ENCODE results near the gene DNM1L. TPM values are rescaled to one million over a fixed set of nuclear protein-coding genes. Genes with fewer than 3 reads are reported as not detected.

DNM1L gene
- total RNA-seq, 1 donor from 2014 or later = 48.5 TPM

GRCh38 chr12:32780071-32780470 is 101.0 kb downstream of the DNM1L start:
- Histone ChIP-seq H3K4me3 (no peak overlapping the region), H3K9me3 (no peaks in the 10 kb centered on the region), H3K27me3 (peaks cover 14% of the 10 kb centered on the region), H3K36me3 (no peaks in the 10 kb centered on the region), H3K27ac (no peak overlapping the region), H3K4me1 (no peaks in the 10 kb centered on the region)
- ATAC-seq (no peak), DNase-seq (no peak)
- TF ChIP-seq CTCF (IDR thresholded peaks at IDR 0.05) = no peak
- intact Hi-C loops (cut with DNase I) = no loop called here

GRCh38 chr12:32783029-32783428 is 103.9 kb downstream of the DNM1L start:
- Histone ChIP-seq H3K4me1 (no peaks in the 10 kb centered on the region), H3K27ac (no peak overlapping the region), H3K9me3 (no peaks in the 10 kb centered on the region), H3K36me3 (no peaks in the 10 kb centered on the region), H3K4me3 (no peak overlapping the region), H3K27me3 (peaks cover 4% of the 10 kb centered on the region)
- DNase-seq = no peak
- no peak for TF ChIP-seq CTCF (IDR thresholded peaks at IDR 0.05)
- intact Hi-C loops (cut with DNase I) = no loop called here
- no peak for ATAC-seq

- intact Hi-C loops (cut with DNase I) = no loop called here
- H3K4me1 ChIP-seq = no peaks in the 10 kb centered on the region
Observed at GRCh38 chr12:32785557-32785956, 106.5 kb downstream of the DNM1L start.

GRCh38 chr12:32788405-32788804 is 109.3 kb downstream of the DNM1L start:
- H3K4me3 ChIP-seq = no peak overlapping the region
- intact Hi-C loops (cut with DNase I) = no loop called here

More at GRCh38 chr12:32785557-32785956, 106.5 kb downstream of the DNM1L start:
- no peak for TF ChIP-seq CTCF (IDR thresholded peaks at IDR 0.05)
- no peaks in the 10 kb centered on the region for H3K36me3 ChIP-seq
- H3K27ac ChIP-seq = no peak overlapping the region
- DNase-seq (no peak), ATAC-seq (no peak)
- peaks cover 4% of the 10 kb centered on the region for H3K27me3 ChIP-seq
- no peaks in the 10 kb centered on the region for H3K9me3 ChIP-seq
- H3K4me3 ChIP-seq = no peak overlapping the region

GRCh38 chr12:32789446-32789845 is 110.3 kb downstream of the DNM1L start:
- H3K9me3 ChIP-seq = no peaks in the 10 kb centered on the region

More at GRCh38 chr12:32788405-32788804, 109.3 kb downstream of the DNM1L start:
- no peak for TF ChIP-seq CTCF (IDR thresholded peaks at IDR 0.05)
- DNase-seq = no peak
- H3K27ac ChIP-seq = no peak overlapping the region
- no peaks in the 10 kb centered on the region for H3K9me3 ChIP-seq
- no peak for ATAC-seq
- peaks cover 4% of the 10 kb centered on the region for H3K27me3 ChIP-seq
- H3K4me1 ChIP-seq = no peaks in the 10 kb centered on the region
- no peaks in the 10 kb centered on the region for H3K36me3 ChIP-seq

More at GRCh38 chr12:32789446-32789845, 110.3 kb downstream of the DNM1L start:
- DNase-seq (no peak), ATAC-seq (no peak)
- Histone ChIP-seq H3K27me3 (no peaks in the 10 kb centered on the region), H3K4me1 (no peaks in the 10 kb centered on the region), H3K27ac (no peak overlapping the region), H3K36me3 (no peaks in the 10 kb centered on the region), H3K4me3 (no peak overlapping the region)
- intact Hi-C loops (cut with DNase I) = no loop called here
- no peak for TF ChIP-seq CTCF (IDR thresholded peaks at IDR 0.05)
